ENCODE results near the gene OBI1.

The OBI1 gene

DNA sequence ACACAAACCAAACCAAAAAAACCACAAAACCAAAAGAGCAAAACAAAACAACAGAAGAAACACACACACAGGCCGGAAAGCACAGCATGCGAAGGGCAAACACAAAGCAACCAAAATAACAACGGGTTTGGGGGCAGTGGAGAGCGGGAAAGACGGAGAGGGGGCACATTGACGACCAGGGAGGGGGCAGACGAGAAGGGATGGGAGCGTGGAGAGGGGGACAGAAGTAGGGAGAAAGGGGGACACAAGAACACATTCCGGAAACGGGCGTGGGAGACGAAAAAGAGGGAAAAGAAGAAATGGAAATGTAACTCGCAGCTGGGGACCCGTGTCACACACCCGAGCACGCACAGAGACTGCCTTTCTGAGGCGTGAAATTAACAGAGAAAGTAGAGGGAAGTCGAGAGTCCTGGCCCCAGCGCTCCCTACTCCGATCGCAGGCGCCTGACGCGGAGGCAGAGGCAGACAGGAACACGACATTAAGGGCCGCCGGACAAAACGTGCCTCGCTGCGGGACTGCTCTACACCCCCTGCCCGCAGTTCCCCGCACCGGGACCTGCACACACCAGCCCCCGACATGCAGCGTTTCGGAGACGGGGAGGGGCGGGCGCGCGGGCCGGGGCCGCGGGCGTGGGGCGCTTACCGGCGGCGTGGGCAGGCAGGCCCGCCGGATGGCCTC, 56.3 kb downstream of the OBI1 start:
- no peak for DNase-seq (ENCODE audit: low spot score)

- no peak for DNase-seq (ENCODE audit: low spot score)
Measured at GRCh38 chr13:78601874-78602560, 56.9 kb downstream of the OBI1 start.

DNA sequence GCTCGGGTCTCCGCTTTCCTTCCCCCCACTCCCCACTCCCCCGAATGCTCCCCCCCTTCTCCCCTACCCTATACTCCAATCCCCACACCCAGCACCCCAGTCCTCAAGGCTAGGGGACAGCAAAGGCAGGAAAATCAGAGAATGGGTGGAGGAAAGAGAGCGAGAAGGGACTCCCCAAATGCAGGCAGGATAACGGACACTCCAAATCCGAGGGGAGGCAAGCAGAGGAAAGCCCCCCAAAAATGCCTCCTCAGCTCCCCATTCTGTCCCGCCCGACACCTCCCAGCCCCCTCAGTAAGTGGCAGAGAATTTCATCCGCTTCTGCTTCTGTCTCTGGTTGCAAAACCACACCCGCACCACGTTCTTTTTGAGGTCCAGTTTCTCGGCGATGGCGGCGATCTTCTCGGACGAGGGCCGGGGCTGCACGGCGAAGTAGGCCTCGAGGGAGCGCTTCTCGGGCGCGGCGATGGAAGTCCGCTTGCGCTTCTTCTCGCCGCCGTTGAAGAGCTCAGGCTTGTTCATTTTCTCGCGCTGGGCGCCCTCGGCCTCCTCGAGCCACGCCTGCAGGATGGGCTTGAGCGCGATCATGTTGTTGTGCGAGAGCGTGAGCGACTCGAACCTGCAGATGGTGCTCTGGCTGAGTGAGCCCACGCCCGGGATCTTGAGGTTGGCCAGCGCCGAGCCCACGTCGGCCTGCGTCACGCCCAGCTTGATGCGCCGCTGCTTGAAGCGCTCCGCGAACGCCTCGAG, 57.7 kb downstream of the OBI1 start:
- DNase-seq (ENCODE audit: low spot score): no peak

- no peak for DNase-seq (ENCODE audit: low spot score)
Measured at GRCh38 chr13:78600280-78600883, 58.6 kb downstream of the OBI1 start.

DNA sequence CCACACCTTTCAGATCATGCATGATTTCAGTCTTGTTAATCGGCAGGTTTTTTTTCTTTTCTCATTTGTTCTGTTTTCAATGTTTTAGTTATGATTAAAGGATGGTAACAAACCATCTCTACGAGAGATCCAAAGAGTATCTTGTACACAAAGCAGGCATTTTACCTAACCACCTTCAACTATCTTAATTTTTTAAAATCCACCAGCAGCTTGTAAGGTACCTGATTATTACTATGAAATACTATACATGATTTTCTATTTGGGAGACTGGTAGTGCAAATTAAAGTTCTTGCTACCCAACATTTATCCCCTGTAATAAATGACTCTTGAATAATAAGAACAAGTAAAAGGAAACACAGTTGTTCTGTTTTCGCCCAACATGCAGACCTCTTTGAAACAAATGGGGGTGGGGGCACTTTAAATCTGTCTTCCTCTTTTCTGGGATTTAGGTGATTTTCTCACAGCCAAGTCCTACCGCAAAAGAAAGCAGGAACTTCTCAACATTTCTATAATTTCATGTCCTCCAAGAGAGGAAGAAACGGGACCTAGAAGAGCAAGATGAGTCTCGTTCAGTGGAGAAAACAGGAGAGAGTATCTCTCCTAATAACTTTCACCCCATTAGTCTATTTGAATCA, 59.2 kb downstream of the OBI1 start:
- DNase-seq (ENCODE audit: low spot score): no peak

GRCh38 chr13:78598966-78599644, 59.9 kb downstream of the OBI1 start:
- DNase-seq (ENCODE audit: low spot score): no peak

DNA sequence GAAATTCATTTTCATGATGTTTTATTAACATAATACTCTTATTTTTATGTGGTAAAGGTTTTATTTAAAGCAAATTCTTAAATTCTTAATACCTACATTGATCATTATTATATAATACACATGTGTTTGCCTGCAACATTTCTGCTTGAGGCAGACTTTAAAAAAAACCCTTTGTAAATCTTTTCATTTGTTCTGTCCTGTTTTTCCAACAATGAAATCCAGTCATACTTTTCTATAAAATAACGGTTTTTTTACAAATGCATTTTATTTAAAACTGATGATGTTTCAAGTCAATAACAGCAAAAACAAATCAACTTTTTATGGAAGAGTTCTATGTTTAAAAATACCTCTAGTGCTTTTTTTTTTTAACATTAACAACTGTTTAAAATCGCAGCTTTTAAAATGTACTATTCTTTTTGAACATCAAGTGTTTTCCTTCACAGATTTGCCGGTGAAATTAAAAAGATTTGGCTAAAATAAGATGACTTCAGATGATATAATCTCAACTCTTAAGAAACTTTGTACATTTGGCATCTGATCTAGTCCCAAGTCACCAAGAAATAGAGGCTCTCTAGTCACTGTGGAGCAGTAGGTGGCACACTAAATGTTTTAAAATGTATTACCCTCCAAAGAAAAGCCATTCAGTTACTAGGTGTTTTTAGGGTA, 60.7 kb downstream of the OBI1 start:
- DNase-seq (ENCODE audit: low spot score): no peak

DNA sequence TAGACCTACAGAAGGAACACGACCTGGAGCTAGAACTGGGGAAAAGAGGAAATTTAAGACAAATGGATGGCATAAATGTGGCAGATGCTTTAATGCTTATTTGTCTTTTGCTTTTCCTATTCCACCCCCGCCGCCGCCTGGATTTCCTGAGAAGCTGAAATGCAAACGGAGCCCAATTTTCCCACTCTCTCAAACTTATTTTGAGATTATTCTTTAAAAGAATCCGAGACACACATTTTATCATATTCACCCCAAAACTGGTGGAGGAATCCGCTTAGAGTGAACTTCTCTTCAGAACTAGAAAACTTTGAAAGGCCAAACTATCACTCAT, 61.4 kb downstream of the OBI1 start:
- no peak for DNase-seq (ENCODE audit: low spot score)

GRCh38 chr13:78596736-78597601, 62.0 kb downstream of the OBI1 start:
- DNase-seq (ENCODE audit: low spot score): no peak

DNA sequence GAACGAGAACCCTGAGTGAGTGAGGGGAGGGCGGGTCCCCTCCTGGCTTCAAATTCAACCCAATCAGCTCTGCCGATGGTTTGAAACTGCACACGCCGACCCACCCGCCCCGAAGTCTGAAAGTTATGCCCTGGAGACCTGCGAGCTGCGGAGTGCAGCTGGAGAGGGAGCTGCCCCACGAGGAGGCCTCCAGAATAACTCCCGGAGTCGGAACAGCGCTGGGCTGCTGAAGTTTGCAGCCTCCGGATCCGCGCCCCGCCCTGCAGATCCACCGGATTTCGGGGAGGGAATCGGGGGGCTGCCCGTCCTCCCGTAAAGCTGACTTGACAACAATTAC, 62.6 kb downstream of the OBI1 start:
- peak; percentile 71 for DNase-seq (ENCODE audit: low spot score)

DNA sequence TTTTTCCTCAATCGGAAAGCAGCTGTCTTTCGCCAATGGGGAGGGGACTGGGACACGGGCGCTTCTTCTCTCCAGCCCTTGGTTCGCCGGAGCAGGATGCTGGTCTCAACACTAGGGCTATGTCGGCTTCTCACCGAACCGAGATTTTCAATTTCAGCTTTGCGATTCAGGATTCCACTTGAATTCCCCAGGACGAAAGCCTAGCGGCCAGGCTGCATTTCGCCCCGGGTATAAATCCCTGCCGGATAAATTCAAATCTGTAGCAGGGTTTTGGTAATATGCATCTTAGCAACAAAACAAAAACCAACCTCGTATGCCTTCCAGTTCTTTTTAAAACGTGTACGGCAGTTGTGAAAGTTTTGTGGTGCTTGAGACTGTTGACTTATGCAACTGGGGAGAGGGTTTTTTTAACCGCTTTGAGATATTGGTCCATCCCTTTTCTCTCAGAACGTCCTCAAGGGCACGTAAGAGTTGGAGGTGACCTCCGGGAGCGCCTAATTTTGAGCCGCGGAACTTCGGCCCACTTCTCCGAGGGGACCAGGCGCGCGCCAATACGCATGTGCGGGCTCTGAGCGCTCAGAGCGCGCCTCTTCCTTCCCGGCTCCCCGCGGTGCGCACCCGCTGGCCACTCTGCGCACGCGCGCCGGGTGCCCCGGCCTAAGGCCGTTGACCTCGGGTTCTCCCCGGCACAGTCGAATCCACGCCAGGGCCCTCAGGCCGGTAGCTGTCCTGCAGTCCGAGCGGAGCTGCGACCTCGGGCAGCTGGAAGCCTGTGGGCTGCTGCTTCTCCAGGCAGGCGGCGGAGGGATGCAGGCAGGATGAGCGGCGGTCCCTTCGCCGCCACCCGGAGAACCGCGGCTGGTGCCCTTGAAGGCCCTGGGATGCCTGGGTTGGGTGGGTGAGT, 63.2 kb downstream of the OBI1 start:
- DNase-seq (ENCODE audit: low spot score): peak; percentile 94

- no peak for DNase-seq (ENCODE audit: low spot score)
Measured at GRCh38 chr13:78594456-78594975, 64.4 kb downstream of the OBI1 start.

GRCh38 chr13:78593652-78594455, 65.1 kb downstream of the OBI1 start:
- no peak for DNase-seq (ENCODE audit: low spot score)

- DNase-seq (ENCODE audit: low spot score): no peak
Measured at GRCh38 chr13:78593129-78593528, 65.8 kb downstream of the OBI1 start.

GRCh38 chr13:78592584-78592983, 66.4 kb downstream of the OBI1 start:
- DNase-seq (ENCODE audit: low spot score): no peak

- DNase-seq (ENCODE audit: low spot score): no peak
Measured at GRCh38 chr13:78589206-78589605, 69.7 kb downstream of the OBI1 start.

DNA sequence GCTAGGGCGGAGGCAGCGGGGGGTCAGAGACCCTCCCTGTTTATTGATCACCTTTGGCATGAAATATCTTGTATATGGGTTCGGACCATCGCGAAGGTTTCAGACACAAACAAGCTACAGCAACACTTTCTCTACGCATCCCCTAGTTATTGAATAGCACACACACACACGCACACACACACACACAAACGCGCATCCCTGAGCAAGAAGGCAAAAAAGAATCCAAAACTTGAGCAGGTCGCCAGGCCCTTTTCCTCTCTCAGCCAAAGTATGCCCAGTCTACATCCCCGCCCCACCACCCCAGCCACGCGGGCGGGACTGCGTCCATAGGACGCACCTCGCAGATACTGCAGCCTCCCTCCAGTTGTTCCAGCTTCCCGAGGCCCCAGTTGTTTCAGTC, 71.6 kb downstream of the OBI1 start:
- no peak for DNase-seq (ENCODE audit: low spot score)

GRCh38 chr13:78586706-78587105, 72.2 kb downstream of the OBI1 start:
- no peak for DNase-seq (ENCODE audit: low spot score)

All from HuH-7.5 (cell line).